ENCODE measurements around the gene LMO7.

Gene LMO7

GRCh38 chr13:75801388-75801945 is 165.3 kb downstream of the LMO7 start:
- DNase-seq (ENCODE audit: low spot score), result no peak

- DNase-seq (ENCODE audit: low spot score), result no peak
Observed at GRCh38 chr13:75802161-75802560, 166.0 kb downstream of the LMO7 start.

- DNase-seq (ENCODE audit: low spot score), result no peak
Observed at GRCh38 chr13:75803164-75803611, 167.1 kb downstream of the LMO7 start.

- DNase-seq (ENCODE audit: low spot score), result no peak
Observed at GRCh38 chr13:75804054-75804453, 167.9 kb downstream of the LMO7 start.

GRCh38 chr13:75804605-75805004 is 168.5 kb downstream of the LMO7 start:
- no peak for DNase-seq (ENCODE audit: low spot score)

- DNase-seq (ENCODE audit: low spot score), result no peak
Observed at GRCh38 chr13:75806117-75806516, 170.0 kb downstream of the LMO7 start.

GRCh38 chr13:75811361-75811760 is 175.2 kb downstream of the LMO7 start:
- DNase-seq (ENCODE audit: low spot score), result no peak

GRCh38 chr13:75811841-75812240 is 175.7 kb downstream of the LMO7 start:
- DNase-seq (ENCODE audit: low spot score), result no peak

GRCh38 chr13:75812751-75813181 is 176.6 kb downstream of the LMO7 start:
- no peak for DNase-seq (ENCODE audit: low spot score)

GRCh38 chr13:75813323-75813722 is 177.2 kb downstream of the LMO7 start:
- DNase-seq (ENCODE audit: low spot score), result no peak

- DNase-seq (ENCODE audit: low spot score), result no peak
Observed at GRCh38 chr13:75818179-75818967, 182.2 kb downstream of the LMO7 start.

- no peak for DNase-seq (ENCODE audit: low spot score)
Observed at GRCh38 chr13:75818968-75819225, 182.8 kb downstream of the LMO7 start.

GRCh38 chr13:75825161-75825560 is 189.0 kb downstream of the LMO7 start:
- DNase-seq (ENCODE audit: low spot score), result no peak

- DNase-seq (ENCODE audit: low spot score), result no peak
Observed at GRCh38 chr13:75825594-75825993, 189.5 kb downstream of the LMO7 start.

GRCh38 chr13:75826391-75826790 is 190.3 kb downstream of the LMO7 start:
- DNase-seq (ENCODE audit: low spot score), result no peak

- DNase-seq (ENCODE audit: low spot score), result no peak
Observed at GRCh38 chr13:75829830-75830229, 193.7 kb downstream of the LMO7 start.

- no peak for DNase-seq (ENCODE audit: low spot score)
Observed at GRCh38 chr13:75830842-75831241, 194.7 kb downstream of the LMO7 start.

- no peak for DNase-seq (ENCODE audit: low spot score)
Observed at GRCh38 chr13:75831389-75831788, 195.3 kb downstream of the LMO7 start.

- DNase-seq (ENCODE audit: low spot score), result no peak
Observed at GRCh38 chr13:75832812-75833211, 196.7 kb downstream of the LMO7 start.

- DNase-seq (ENCODE audit: low spot score), result no peak
Observed at GRCh38 chr13:75836441-75836840, 200.3 kb downstream of the LMO7 start.

GRCh38 chr13:75838366-75839005 is 202.4 kb downstream of the LMO7 start:
- DNase-seq (ENCODE audit: low spot score), result no peak

- no peak for DNase-seq (ENCODE audit: low spot score)
Observed at GRCh38 chr13:75839406-75839805, 203.3 kb downstream of the LMO7 start.

GRCh38 chr13:75841905-75842304 is 205.8 kb downstream of the LMO7 start:
- DNase-seq (ENCODE audit: low spot score), result no peak

- DNase-seq (ENCODE audit: low spot score), result no peak
Observed at GRCh38 chr13:75843074-75843473, 206.9 kb downstream of the LMO7 start.

All from LoVo (cell line).